ENCODE measurements around the gene OR5AU1.

The OR5AU1 gene

DNA sequence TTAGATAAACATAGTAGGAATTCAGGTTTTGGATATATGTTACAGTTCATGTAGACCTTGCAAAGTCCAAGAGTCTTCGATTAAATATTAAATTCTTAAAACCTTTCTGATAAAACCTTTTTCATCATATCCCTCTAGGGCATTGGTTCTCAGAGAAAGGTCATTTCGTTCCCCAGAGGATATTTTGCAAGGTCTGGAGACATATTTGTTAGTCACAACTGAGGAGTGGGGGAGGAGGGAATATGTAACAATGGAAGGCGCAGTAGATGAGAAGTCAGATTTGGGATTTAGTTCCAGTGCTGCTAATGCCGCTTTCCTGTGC, 49.7 kb downstream of the OR5AU1 start:
- no peak for DNase-seq

DNA sequence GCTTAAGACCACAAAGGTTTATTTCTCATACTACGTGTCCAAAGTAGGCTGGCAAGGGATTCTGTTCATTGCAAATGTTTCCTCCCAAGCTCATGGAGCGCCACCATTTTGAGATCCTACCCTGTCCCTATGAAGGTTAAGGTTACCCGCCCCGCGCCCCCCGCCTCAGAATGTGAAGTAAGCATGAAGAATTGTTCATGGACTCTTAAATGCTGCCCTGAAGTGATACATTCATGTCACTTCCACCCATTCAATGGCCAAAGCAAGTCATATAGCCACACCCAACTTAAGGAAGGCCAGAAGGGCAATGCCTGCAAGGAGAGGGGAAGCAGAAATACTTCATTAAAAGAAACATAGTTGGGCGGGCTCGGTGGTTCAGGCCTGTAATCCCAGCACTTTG, 50.8 kb downstream of the OR5AU1 start:
- no peak for DNase-seq
